ENCODE results near the gene CABCOCO1. TPM values are rescaled to one million over a fixed set of nuclear protein-coding genes. Genes with fewer than 3 reads are reported as not detected.

CABCOCO1 gene
- total RNA-seq, 4 donors from 2014 or later, result 0.94 to 1.6 (median 1.3) TPM

GRCh38 chr10:61653699-61654098, 9.0 kb upstream of the CABCOCO1 start:
- Histone ChIP-seq H3K36me3 (no peaks in the 10 kb centered on the region), H3K27me3 (no peaks in the 10 kb centered on the region), H3K4me3 (no peak overlapping the region), H3K4me1 (no peaks in the 10 kb centered on the region), H3K9me3 (no peaks in the 10 kb centered on the region), H3K27ac (no peak overlapping the region)
- no peak for TF ChIP-seq EP300 (IDR thresholded peaks at IDR 0.05)
- TF ChIP-seq POLR2AphosphoS5 (IDR thresholded peaks at IDR 0.05), result no peak
- TF ChIP-seq POLR2A (IDR thresholded peaks at IDR 0.05), result no peak
- no peak for TF ChIP-seq CTCF (IDR thresholded peaks at IDR 0.05)
- 78 to 100% methylated on average over 2 of the region's 2 CpGs for WGBS, 2 donors (ENCODE audit: low coverage in 1 of 2)
- ATAC-seq, result no peak

GRCh38 chr10:61655335-61655851, 7.3 kb upstream of the CABCOCO1 start:
- TF ChIP-seq EP300 (IDR thresholded peaks at IDR 0.05), result no peak
- no peak for TF ChIP-seq POLR2AphosphoS5 (IDR thresholded peaks at IDR 0.05)
- no peak for TF ChIP-seq POLR2A (IDR thresholded peaks at IDR 0.05)
- no peak for TF ChIP-seq CTCF (IDR thresholded peaks at IDR 0.05)
- H3K36me3 ChIP-seq, result no peaks in the 10 kb centered on the region
- no peak for ATAC-seq
- no peak overlapping the region for H3K27ac ChIP-seq
- H3K9me3 ChIP-seq, result no peaks in the 10 kb centered on the region
- no peaks in the 10 kb centered on the region for H3K4me1 ChIP-seq
- H3K4me3 ChIP-seq, result no peak overlapping the region
- H3K27me3 ChIP-seq, result no peaks in the 10 kb centered on the region

- no peaks in the 10 kb centered on the region for H3K36me3 ChIP-seq
- peaks cover 0 to 16% (median 0%) of the 10 kb centered on the region in 3 donors for H3K4me1 ChIP-seq
- no peaks in the 10 kb centered on the region for H3K27me3 ChIP-seq
- ATAC-seq, result no peak
- H3K4me3 ChIP-seq, result peak overlapping the region; percentile 62 to 70
- WGBS, 2 donors (ENCODE audit: low coverage in 1 of 2), result 16 to 39% methylated on average over 3 of the region's 3 CpGs
- H3K27ac ChIP-seq, result peak overlapping the region in 3 of 4 donors; percentile 47 to 81 (median 79)
- no peaks in the 10 kb centered on the region for H3K9me3 ChIP-seq
- no peak for TF ChIP-seq EP300 (IDR thresholded peaks at IDR 0.05)
These were observed 737 bp downstream of the CABCOCO1 start for GRCh38 chr10:61663466-61663865.

- TF ChIP-seq EP300 (IDR thresholded peaks at IDR 0.05) (no peak), CTCF (IDR thresholded peaks at IDR 0.05) (no peak), POLR2AphosphoS5 (IDR thresholded peaks at IDR 0.05) (no peak), POLR2A (IDR thresholded peaks at IDR 0.05) (no peak)
- Histone ChIP-seq H3K27me3 (no peaks in the 10 kb centered on the region), H3K27ac (no peak overlapping the region), H3K36me3 (no peaks in the 10 kb centered on the region), H3K4me3 (no peak overlapping the region), H3K4me1 (peaks cover 0 to 26% (median 0%) of the 10 kb centered on the region in 3 donors), H3K9me3 (no peaks in the 10 kb centered on the region)
- 45% methylated on average over 2 of the region's 2 CpGs for WGBS, 2 donors (ENCODE audit: low coverage in 1 of 2)
- no peak for ATAC-seq
These were observed 2.3 kb downstream of the CABCOCO1 start for GRCh38 chr10:61664985-61665384.

- H3K9me3 ChIP-seq, result no peaks in the 10 kb centered on the region
- H3K27ac ChIP-seq, result no peak overlapping the region
- no peak for ATAC-seq
- TF ChIP-seq POLR2A (IDR thresholded peaks at IDR 0.05), result no peak
- TF ChIP-seq CTCF (IDR thresholded peaks at IDR 0.05), result peak in 2 of 4 experiments; percentile 12 to 19
- no peaks in the 10 kb centered on the region for H3K27me3 ChIP-seq
- H3K4me1 ChIP-seq, result peaks cover 0 to 10% (median 0%) of the 10 kb centered on the region in 3 donors
- H3K36me3 ChIP-seq, result no peaks in the 10 kb centered on the region
- no peak overlapping the region for H3K4me3 ChIP-seq
These were observed 6.5 kb downstream of the CABCOCO1 start for GRCh38 chr10:61669161-61669725.

Data from gastroesophageal sphincter (tissue), 4 donors.